ENCODE data around the gene SLC35E4.

DNA sequence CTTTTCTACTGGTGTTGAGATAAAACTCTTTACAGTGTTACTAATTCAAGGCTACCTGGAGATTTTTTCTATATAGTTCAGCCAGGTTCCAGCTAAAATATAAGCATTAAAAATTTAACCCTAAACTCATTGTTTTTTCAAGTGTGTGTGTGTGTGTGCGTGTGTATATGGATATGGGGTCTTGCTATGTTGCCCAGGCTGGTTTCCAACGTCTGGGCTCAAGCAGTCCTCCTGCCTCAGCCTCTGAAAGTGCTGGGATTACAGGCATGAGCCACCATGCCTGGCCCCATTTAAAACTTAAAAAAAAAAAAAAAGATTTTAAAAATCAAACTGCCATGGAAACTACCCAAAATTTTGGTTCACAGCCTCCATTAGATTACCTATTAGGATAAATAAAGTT, 39.4 kb upstream of the SLC35E4 start:
- no peak for TF ChIP-seq CTCF (IDR thresholded peaks at IDR 0.05)
- no peak for TF ChIP-seq POLR2AphosphoS5 (IDR thresholded peaks at IDR 0.05; ENCODE audit: low read depth, low read length)
- TF ChIP-seq SIN3A (IDR thresholded peaks at IDR 0.05; ENCODE audit: borderline replicate concordance, insufficient read depth, low read depth, low read length) = no peak
